SK-N-SH treated with all-trans-retinoic acid at 6 μM for 48 hours (cell line): Measurements from ENCODE around the gene LCN6.

Experiments
- ATAC-seq: fragments of 200-7000 bp; cut with Tn5 transposase; 3 replicates; pipeline ENCODE4 v1.9.1; 2020; ENCODE audit warnings: mild to moderate bottlenecking, moderate library complexity
- ARNTL ChIP-seq: fragments of 450-650 bp; formaldehyde crosslinking; IDR thresholded peaks from 2 replicates; pipeline ENCODE4 v1.5.0; 2020; ENCODE audit warnings: low read depth, mild to moderate bottlenecking, moderate library complexity, borderline replicate concordance
- BACH2 ChIP-seq: fragments of 250-450 bp; sonication (Bioruptor Pico); IDR thresholded peaks from 2 replicates; pipeline ENCODE4 v1.9.0; 2021; ENCODE audit warnings: mild to moderate bottlenecking, borderline replicate concordance
- CREB5 ChIP-seq: fragments of 250-450 bp; sonication (Bioruptor Pico); IDR thresholded peaks from 2 replicates; pipeline ENCODE4 v1.5.1; 2020; ENCODE audit warnings: low read depth, mild to moderate bottlenecking, moderate library complexity
- CSDC2 ChIP-seq: fragments of 250-450 bp; sonication (Bioruptor Pico); IDR thresholded peaks from 2 replicates; pipeline ENCODE4 v1.5.0; 2020; ENCODE audit warnings: mild to moderate bottlenecking, moderate library complexity
- CSRNP3 ChIP-seq: fragments of 250-450 bp; sonication (Bioruptor Pico); IDR thresholded peaks from 2 replicates; pipeline ENCODE4 v1.5.1; 2021; ENCODE audit warnings: mild to moderate bottlenecking, moderate library complexity
- ESRRG ChIP-seq: fragments of 250-450 bp; sonication (Bioruptor Pico); IDR thresholded peaks from 2 replicates; pipeline ENCODE4 v1.6.1; 2021; ENCODE audit warnings: mild to moderate bottlenecking
- GLIS3 ChIP-seq: fragments of 250-450 bp; sonication (Bioruptor Pico); IDR thresholded peaks from 2 replicates; pipeline ENCODE4 v1.5.0; 2020; ENCODE audit warnings: mild to moderate bottlenecking, moderate library complexity
- ISL1 ChIP-seq: fragments of 250-450 bp; sonication (Bioruptor Pico); IDR thresholded peaks from 2 replicates; pipeline ENCODE4 v2.1.2; 2022; ENCODE audit warnings: mild to moderate bottlenecking, moderate library complexity
- OSR1 ChIP-seq: fragments of 250-450 bp; sonication (Bioruptor Pico); IDR thresholded peaks from 2 replicates; pipeline ENCODE4 v1.8.0; 2022; ENCODE audit warnings: moderate library complexity, mild to moderate bottlenecking, inconsistent platforms
- PPARA ChIP-seq: fragments of 250-450 bp; sonication (Bioruptor Pico); IDR thresholded peaks from 2 replicates; pipeline ENCODE4 v1.5.0; 2020; ENCODE audit warnings: mild to moderate bottlenecking, borderline replicate concordance
- RARB ChIP-seq: fragments of 250-450 bp; sonication (Bioruptor Pico); IDR thresholded peaks from 2 replicates; pipeline ENCODE4 v1.8.0; 2021; ENCODE audit warnings: mild to moderate bottlenecking, moderate library complexity
- SNAI2 ChIP-seq: fragments of 250-450 bp; sonication (Bioruptor Pico); IDR thresholded peaks from 2 replicates; pipeline ENCODE4 v1.5.0; 2020; ENCODE audit warnings: mild to moderate bottlenecking, moderate library complexity
- TCF4 ChIP-seq: fragments of 250-450 bp; sonication (Bioruptor Pico); IDR thresholded peaks from 2 replicates; pipeline ENCODE4 v1.8.0; 2021; ENCODE audit warnings: mild to moderate bottlenecking, moderate library complexity, borderline replicate concordance
- TOX ChIP-seq: fragments of 250-450 bp; sonication (Bioruptor Pico); IDR thresholded peaks from 2 replicates; pipeline ENCODE4 v1.8.0; 2021; ENCODE audit warnings: mild to moderate bottlenecking, moderate library complexity, borderline replicate concordance
- ZC3H10 ChIP-seq: fragments of 250-450 bp; sonication (Bioruptor Pico); IDR thresholded peaks from 2 replicates; pipeline ENCODE4 v1.5.1; 2021; ENCODE audit warnings: mild to moderate bottlenecking, moderate library complexity
- ZFP3 ChIP-seq: fragments of 250-450 bp; sonication (Bioruptor Pico); IDR thresholded peaks from 2 replicates; pipeline ENCODE4 v1.5.0; 2020; ENCODE audit warnings: mild to moderate bottlenecking, moderate library complexity
- ZFP30 ChIP-seq: fragments of 450-650 bp; formaldehyde crosslinking; IDR thresholded peaks from 2 replicates; pipeline ENCODE4 v1.5.0; 2022; ENCODE audit warnings: mild to moderate bottlenecking, moderate library complexity
- ZNF565 ChIP-seq: fragments of 450-650 bp; formaldehyde crosslinking; conservative IDR thresholded peaks from 2 replicates; pipeline ENCODE4 v1.5.0; 2020; ENCODE audit warnings: low read depth, mild to moderate bottlenecking, moderate library complexity
- ZNF8 ChIP-seq: fragments of 450-650 bp; formaldehyde crosslinking; IDR thresholded peaks from 2 replicates; pipeline ENCODE4 v1.5.0; 2020; ENCODE audit warnings: mild to moderate bottlenecking, moderate library complexity
- TF ChIP-seq, protein P1 (sequence below): fragments of 250-450 bp; sonication (Bioruptor Pico); IDR thresholded peaks from 2 replicates; pipeline ENCODE4 v1.5.0; 2020; ENCODE audit warnings: mild to moderate bottlenecking, moderate library complexity
- TF ChIP-seq, protein P2 (sequence below): fragments of 250-450 bp; sonication (Bioruptor Pico); IDR thresholded peaks from 2 replicates; pipeline ENCODE4 v1.8.0; 2020; ENCODE audit warnings: mild to moderate bottlenecking, moderate library complexity, borderline replicate concordance
- TF ChIP-seq, protein P3 (sequence below): fragments of 250-450 bp; sonication (Bioruptor Pico); IDR thresholded peaks from 2 replicates; pipeline ENCODE4 v1.8.0; 2021; ENCODE audit warnings: low read depth, mild to moderate bottlenecking, moderate library complexity, borderline replicate concordance

Gene LCN6

DNA sequence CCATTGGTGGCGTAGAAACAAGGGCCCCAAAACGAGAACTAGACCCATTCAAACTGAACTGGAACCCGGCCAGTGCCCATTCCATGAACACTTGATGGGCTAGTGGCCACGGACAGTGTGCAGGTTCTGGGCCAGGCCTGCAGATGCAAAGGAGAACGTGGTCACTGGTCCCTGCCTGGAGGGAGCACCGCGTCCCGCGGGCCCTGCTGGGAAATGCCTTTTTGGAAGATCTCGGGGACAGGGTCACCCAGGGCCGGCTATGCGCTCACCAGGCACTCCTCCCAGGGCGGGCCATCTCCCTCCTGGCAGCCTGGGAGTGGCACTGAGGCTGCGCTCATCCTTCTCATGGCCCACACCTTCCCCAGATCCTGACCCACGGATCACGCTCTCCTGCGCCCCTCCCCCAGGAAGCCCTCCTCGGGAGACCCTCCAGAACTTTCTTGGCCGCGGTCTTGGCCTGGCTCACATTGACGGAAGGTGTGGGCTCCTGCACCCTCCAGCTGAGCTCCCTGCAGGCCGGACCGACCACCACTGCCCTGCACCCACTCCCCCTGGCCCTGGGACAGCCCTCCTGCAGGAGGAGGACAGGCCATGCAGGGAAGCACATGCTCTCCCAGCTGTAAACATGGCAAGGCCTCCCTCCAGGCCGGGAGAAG is 38.7 kb downstream of the LCN6 start:
- no peak for TF ChIP-seq ZFP30 (CRISPR knock-in tag)
- no peak for TF ChIP-seq CSDC2 (CRISPR knock-in tag)
- TF ChIP-seq ESRRG: no peak
- TF ChIP-seq CREB5: no peak
- TF ChIP-seq ZFP3 (CRISPR knock-in tag): no peak
- TF ChIP-seq, protein P1, sequence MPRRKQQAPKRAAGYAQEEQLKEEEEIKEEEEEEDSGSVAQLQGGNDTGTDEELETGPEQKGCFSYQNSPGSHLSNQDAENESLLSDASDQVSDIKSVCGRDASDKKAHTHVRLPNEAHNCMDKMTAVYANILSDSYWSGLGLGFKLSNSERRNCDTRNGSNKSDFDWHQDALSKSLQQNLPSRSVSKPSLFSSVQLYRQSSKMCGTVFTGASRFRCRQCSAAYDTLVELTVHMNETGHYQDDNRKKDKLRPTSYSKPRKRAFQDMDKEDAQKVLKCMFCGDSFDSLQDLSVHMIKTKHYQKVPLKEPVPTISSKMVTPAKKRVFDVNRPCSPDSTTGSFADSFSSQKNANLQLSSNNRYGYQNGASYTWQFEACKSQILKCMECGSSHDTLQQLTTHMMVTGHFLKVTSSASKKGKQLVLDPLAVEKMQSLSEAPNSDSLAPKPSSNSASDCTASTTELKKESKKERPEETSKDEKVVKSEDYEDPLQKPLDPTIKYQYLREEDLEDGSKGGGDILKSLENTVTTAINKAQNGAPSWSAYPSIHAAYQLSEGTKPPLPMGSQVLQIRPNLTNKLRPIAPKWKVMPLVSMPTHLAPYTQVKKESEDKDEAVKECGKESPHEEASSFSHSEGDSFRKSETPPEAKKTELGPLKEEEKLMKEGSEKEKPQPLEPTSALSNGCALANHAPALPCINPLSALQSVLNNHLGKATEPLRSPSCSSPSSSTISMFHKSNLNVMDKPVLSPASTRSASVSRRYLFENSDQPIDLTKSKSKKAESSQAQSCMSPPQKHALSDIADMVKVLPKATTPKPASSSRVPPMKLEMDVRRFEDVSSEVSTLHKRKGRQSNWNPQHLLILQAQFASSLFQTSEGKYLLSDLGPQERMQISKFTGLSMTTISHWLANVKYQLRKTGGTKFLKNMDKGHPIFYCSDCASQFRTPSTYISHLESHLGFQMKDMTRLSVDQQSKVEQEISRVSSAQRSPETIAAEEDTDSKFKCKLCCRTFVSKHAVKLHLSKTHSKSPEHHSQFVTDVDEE (CRISPR knock-in tag): no peak
- TF ChIP-seq ISL1 (CRISPR knock-in tag): no peak
- no peak for TF ChIP-seq OSR1 (CRISPR knock-in tag)
- TF ChIP-seq, protein P2, sequence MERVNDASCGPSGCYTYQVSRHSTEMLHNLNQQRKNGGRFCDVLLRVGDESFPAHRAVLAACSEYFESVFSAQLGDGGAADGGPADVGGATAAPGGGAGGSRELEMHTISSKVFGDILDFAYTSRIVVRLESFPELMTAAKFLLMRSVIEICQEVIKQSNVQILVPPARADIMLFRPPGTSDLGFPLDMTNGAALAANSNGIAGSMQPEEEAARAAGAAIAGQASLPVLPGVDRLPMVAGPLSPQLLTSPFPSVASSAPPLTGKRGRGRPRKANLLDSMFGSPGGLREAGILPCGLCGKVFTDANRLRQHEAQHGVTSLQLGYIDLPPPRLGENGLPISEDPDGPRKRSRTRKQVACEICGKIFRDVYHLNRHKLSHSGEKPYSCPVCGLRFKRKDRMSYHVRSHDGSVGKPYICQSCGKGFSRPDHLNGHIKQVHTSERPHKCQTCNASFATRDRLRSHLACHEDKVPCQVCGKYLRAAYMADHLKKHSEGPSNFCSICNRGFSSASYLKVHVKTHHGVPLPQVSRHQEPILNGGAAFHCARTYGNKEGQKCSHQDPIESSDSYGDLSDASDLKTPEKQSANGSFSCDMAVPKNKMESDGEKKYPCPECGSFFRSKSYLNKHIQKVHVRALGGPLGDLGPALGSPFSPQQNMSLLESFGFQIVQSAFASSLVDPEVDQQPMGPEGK (CRISPR knock-in tag): no peak
- TF ChIP-seq ZNF8: no peak
- TF ChIP-seq, protein P3, sequence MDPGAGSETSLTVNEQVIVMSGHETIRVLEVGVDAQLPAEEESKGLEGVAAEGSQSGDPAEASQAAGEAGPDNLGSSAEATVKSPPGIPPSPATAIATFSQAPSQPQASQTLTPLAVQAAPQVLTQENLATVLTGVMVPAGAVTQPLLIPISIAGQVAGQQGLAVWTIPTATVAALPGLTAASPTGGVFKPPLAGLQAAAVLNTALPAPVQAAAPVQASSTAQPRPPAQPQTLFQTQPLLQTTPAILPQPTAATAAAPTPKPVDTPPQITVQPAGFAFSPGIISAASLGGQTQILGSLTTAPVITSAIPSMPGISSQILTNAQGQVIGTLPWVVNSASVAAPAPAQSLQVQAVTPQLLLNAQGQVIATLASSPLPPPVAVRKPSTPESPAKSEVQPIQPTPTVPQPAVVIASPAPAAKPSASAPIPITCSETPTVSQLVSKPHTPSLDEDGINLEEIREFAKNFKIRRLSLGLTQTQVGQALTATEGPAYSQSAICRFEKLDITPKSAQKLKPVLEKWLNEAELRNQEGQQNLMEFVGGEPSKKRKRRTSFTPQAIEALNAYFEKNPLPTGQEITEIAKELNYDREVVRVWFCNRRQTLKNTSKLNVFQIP (CRISPR knock-in tag): no peak
- TF ChIP-seq ZNF565: no peak
- no peak for TF ChIP-seq GLIS3
- no peak for TF ChIP-seq RARB
- no peak for TF ChIP-seq TCF4 (CRISPR knock-in tag)
- no peak for TF ChIP-seq PPARA (CRISPR knock-in tag)
- no peak for TF ChIP-seq BACH2
- TF ChIP-seq, all 23 proteins: peak for 0
- no peak for ATAC-seq

DNA sequence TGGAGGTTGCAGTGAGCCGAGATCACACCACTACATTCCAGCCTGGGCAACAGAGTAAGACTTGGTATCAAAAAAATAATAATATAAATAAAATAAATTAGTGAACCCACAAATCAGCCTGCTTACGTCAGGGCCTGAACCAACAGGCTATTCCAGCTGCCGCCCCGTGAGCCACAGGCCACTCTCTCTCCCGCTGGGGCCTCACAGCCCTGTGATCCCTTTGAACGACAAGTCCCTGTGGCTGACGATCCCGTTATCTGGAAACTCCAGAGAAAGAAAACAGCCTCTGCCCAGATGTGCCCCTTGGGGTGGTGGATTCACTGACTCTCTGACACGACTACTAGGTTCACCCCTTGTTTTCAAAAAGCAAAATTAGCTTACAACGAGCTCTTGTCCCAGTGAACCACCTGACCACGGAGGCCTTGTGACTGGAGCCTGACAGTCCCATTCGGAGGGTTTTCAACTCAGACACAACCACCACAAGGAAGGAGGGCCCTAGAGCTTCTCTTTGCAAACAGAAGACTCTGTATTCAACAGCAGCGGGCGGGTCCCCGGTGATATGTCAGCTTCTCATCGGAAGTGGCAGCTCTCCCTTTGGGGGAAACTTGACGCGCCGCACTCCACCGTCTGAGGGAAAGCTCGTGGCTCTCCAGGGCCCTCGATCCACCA is 40.3 kb downstream of the LCN6 start:
- no peak for ATAC-seq
- TF ChIP-seq ZNF8 (no peak), ZNF565 (no peak), ESRRG (no peak), CSDC2 (CRISPR knock-in tag) (no peak), ARNTL (no peak), TOX (CRISPR knock-in tag) (no peak), GLIS3 (no peak), ZC3H10 (CRISPR knock-in tag) (no peak), CSRNP3 (CRISPR knock-in tag) (no peak), SNAI2 (no peak), ZFP3 (CRISPR knock-in tag) (no peak)
- TF ChIP-seq, protein P1 (CRISPR knock-in tag): no peak
- TF ChIP-seq, protein P2 (CRISPR knock-in tag): no peak
